GM12878 (cell line): ENCODE results near the gene BSND. TPM values are rescaled to one million over a fixed set of nuclear protein-coding genes. Genes with fewer than 3 reads are reported as not detected.

Source experiments
- ATAC-seq: fragments of 200-7000 bp; cut with Tn5 transposase; 3 replicates; pipeline ENCODE4 v1.9.1; 2020; ENCODE audit warnings: mild to moderate bottlenecking, moderate library complexity
- BruUV-seq: library from RNA; stranded (reverse); fragments of 400-500 nt; replicated peaks from 2 replicates; lab custom pipeline; 2021; lab: Mats Ljungman, UMichigan
- CTCF ChIA-PET: fragments of 300-600 bp; sonication (Branson Sonifier 250); formaldehyde crosslinking; extraction: SDS; loops from one replicate; lab custom pipeline; 2021; ENCODE audit warnings: inconsistent platforms; lab: Yijun Ruan, JAX
- POLR2A ChIA-PET: fragments of 350-600 bp; formaldehyde crosslinking; extraction: SDS; loops from one replicate; lab custom pipeline; 2021; ENCODE audit warnings: inconsistent platforms; lab: Charles Lee
- RAD21 ChIA-PET: fragments of 300-600 bp; sonication (Branson Sonifier 250); formaldehyde crosslinking; loops from one replicate; lab custom pipeline; 2023; ENCODE audit warnings: antibody characterized with exemption; ENCODE audit not compliant: unreplicated experiment; lab: Charles Lee
- SMC1A ChIA-PET: fragments of 300-600 bp; sonication (Branson Sonifier 250); formaldehyde crosslinking; loops from one replicate; lab custom pipeline; 2023; ENCODE audit not compliant: unreplicated experiment, uncharacterized antibody; lab: Charles Lee
- DNase-seq: peaks from one replicate; pipeline ENCODE4 v3.0.0-alpha.2; 2011; ENCODE audit warnings: low read depth, low spot score
- FAIRE-seq: peaks from 3 replicates; lab custom pipeline; 2011; peaks lifted over from hg19 to GRCh38; lab: Jason Lieb, UNC
- H2AFZ ChIP-seq: 2 replicates; pipeline ENCODE4 v1.6.0; 2011; ENCODE audit warnings: low read depth, low read length, control low read depth; ENCODE audit not compliant: control insufficient read depth
- H3K27ac ChIP-seq: 2 replicates; pipeline ENCODE4 v1.5.1; 2011; ENCODE audit warnings: control low read depth; ENCODE audit not compliant: control insufficient read depth, insufficient read depth
- H3K27me3 ChIP-seq, 2 experiments: replicated peaks in 1 of 2; 2 replicates each; pipeline versions ENCODE4 v1.6.0 to v1.6.1; 2011; ENCODE audit warnings: low read length in 1 of 2; ENCODE audit not compliant: control insufficient read depth in 2 of 2, insufficient read depth in 2 of 2
- H3K36me3 ChIP-seq, 2 experiments: 2 replicates each; pipeline ENCODE4 v1.5.1; 2011; ENCODE audit warnings: low read length in 1 of 2; ENCODE audit not compliant: control insufficient read depth in 2 of 2, insufficient read depth in 2 of 2
- H3K4me1 ChIP-seq: 2 replicates; pipeline ENCODE4 v1.6.1; 2011; ENCODE audit warnings: mild to moderate bottlenecking, low read length, moderate library complexity, mixed read lengths; ENCODE audit not compliant: control insufficient read depth, insufficient read depth
- H3K4me2 ChIP-seq: 2 replicates; pipeline ENCODE4 v1.6.0; 2011; ENCODE audit warnings: control low read depth; ENCODE audit not compliant: control insufficient read depth, insufficient read depth
- H3K4me3 ChIP-seq: fragments of 200-600 bp; sonication (generic); 2 replicates; pipeline ENCODE4 v1.5.1; 2016
- H3K79me2 ChIP-seq: 2 replicates; pipeline ENCODE4 v1.6.0; 2011; ENCODE audit warnings: low read length; ENCODE audit not compliant: control insufficient read depth, insufficient read depth
- H3K9ac ChIP-seq: 2 replicates; pipeline ENCODE4 v1.8.0; 2011; ENCODE audit warnings: low read length, control low read depth, mixed read lengths; ENCODE audit not compliant: control insufficient read depth, insufficient read depth
- H3K9me3 ChIP-seq: replicated peaks from 3 replicates; pipeline ENCODE4 v1.5.1; 2011; ENCODE audit warnings: mild to moderate bottlenecking, low read length; ENCODE audit not compliant: control insufficient read depth, insufficient read depth
- H4K20me1 ChIP-seq: 2 replicates; pipeline ENCODE4 v1.6.0; 2011; ENCODE audit not compliant: control insufficient read depth, insufficient read depth
- CBX3 ChIP-seq: fragments of 200-600 bp; sonication (generic); IDR thresholded peaks from 2 replicates; pipeline ENCODE4 v1.6.1; 2016; ENCODE audit warnings: low read depth, borderline replicate concordance
- ESRRA ChIP-seq: IDR thresholded peaks from 2 replicates; pipeline ENCODE4 v1.6.1; 2012; ENCODE audit warnings: mild to moderate bottlenecking, low read length, improper control_type of control experiment
- HCFC1 ChIP-seq: fragments of 150-350 bp; IDR thresholded peaks from 2 replicates; pipeline ENCODE4 v1.6.1; 2014; ENCODE audit warnings: low read length
- MTA3 ChIP-seq: IDR thresholded peaks from 2 replicates; pipeline ENCODE4 v1.6.1; 2012; ENCODE audit warnings: low read length, inconsistent platforms, borderline replicate concordance
- NRF1 ChIP-seq: conservative IDR thresholded peaks from 2 replicates; pipeline ENCODE4 v1.6.1; 2011; ENCODE audit warnings: mild to moderate bottlenecking, low read depth, low read length, improper control_type of control experiment
- POU2F2 ChIP-seq: IDR thresholded peaks from 3 replicates; pipeline ENCODE4 v1.6.1; 2011; ENCODE audit warnings: low read depth, mild to moderate bottlenecking, low read length, borderline replicate concordance
- RAD21 ChIP-seq: IDR thresholded peaks from 2 replicates; pipeline ENCODE4 v1.6.1; 2011; ENCODE audit warnings: mild to moderate bottlenecking, low read depth, low read length, moderate library complexity; ENCODE audit not compliant: insufficient read depth
- REST ChIP-seq: IDR thresholded peaks from 2 replicates; pipeline ENCODE4 v1.6.1; 2012; ENCODE audit warnings: mild to moderate bottlenecking, low read depth, low read length
- ZNF622 ChIP-seq: fragments of 450-650 bp; IDR thresholded peaks from 2 replicates; pipeline ENCODE4 v1.6.1; 2017; ENCODE audit warnings: mild to moderate bottlenecking, inconsistent platforms
- ZSCAN29 ChIP-seq: fragments of 450-650 bp; IDR thresholded peaks from 2 replicates; pipeline ENCODE4 v1.6.1; 2017; ENCODE audit warnings: mild to moderate bottlenecking, moderate library complexity
- WGBS: methylation state at CpG from one replicate; pipeline ENCODE4 v1.1.6; 2016; ENCODE audit warnings: low lambda C conversion rate; ENCODE audit not compliant: insufficient replicate concordance, insufficient coverage; ENCODE audit errors: missing lambda C conversion rate; 5-methylcytosine and 5-hydroxymethylcytosine counted together
- in situ Hi-C: fragments of 300-500 bp; cut with MboI; formaldehyde crosslinking; loops from 9 replicates; pipeline ENCODE4 v1.14.3; 2018; ENCODE audit warnings: mixed read lengths
- intact Hi-C: fragments of 100-400 bp; cut with micrococcal nuclease; formaldehyde crosslinking; loops from one replicate; pipeline ENCODE4 v1.14.2; 2022; ENCODE audit not compliant: unreplicated experiment
- polyA plus RNA-seq, 11 experiments: library from polyadenylated mRNA; depleted of rRNA in 4 of 11; unstranded in 6 of 11; stranded (reverse) in 5 of 11; fragments of >200 nt; fragmentation: Nextera tagmentation in 4 of 11; fragmentation: Illumina TruSeq in 1 of 11; extraction: Ambion mirVana in 4 of 11; extraction: Trizol in 1 of 11; gene quantifications; 1 replicate in 1 of 11; 2 replicates in 10 of 11; pipeline versions ENCODE4 v1.2.1 to v1.2.3, GENCODE V29; 2011 to 2016; ENCODE audit warnings: inconsistent platforms in 2 of 11, missing spikeins in 2 of 11, low read depth in 1 of 11
- total RNA-seq, 4 experiments: library from RNA; depleted of rRNA in 3 of 4; stranded (reverse); fragments of >200 nt in 3 of 4; fragmentation: Illumina TruSeq in 1 of 4; extraction: Trizol in 1 of 4; gene quantifications; 2 replicates each; pipeline versions ENCODE4 v1.2.1 to v1.2.3, GENCODE V29; 2013 to 2021
- TF ChIP-seq, protein P1 (sequence below): fragments of 450-650 bp; IDR thresholded peaks from 2 replicates; pipeline ENCODE4 v1.6.1; 2018; ENCODE audit warnings: borderline replicate concordance, mild to moderate bottlenecking; ENCODE audit not compliant: partially characterized antibody

Gene BSND
- total and polyA plus RNA-seq, 10 of the 15 experiments (the other 5 are each of a cell fraction or from before 2014, with no cell fraction given) = not detected

DNA sequence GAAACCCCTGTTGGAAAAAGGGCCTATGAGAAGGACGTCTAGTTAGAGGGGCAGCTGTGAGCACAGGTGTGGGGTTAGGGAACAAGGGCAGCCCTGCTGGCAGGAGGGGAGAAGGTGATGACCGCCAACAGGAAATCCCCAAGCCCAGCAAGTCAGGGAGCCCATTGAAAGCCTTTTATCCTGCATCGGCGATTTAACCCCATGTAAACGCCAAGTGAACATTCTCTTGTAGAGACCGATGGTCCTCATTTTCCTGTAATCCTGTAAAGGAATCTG is 1.1 kb upstream of the BSND start:
- intact Hi-C loops (no loop called here), in situ Hi-C loops (loop anchor here (5.0 kb wide), 1 partner anchor 45 kb away; no protein-coding TSS in a partner anchor)
- POLR2A ChIA-PET = interaction anchor here (0.6 kb wide), 1 partner anchor 954 kb away, joined by 3 read pairs; no protein-coding TSS in a partner anchor
- FAIRE-seq (no peak), DNase-seq (no peak), ATAC-seq (no peak)
- Histone ChIP-seq H3K9ac (no peak overlapping the region), H3K4me1 (peaks cover 3% of the 10 kb centered on the region; the same call in 1 of the 2 replicates), H3K4me3 (no peak overlapping the region), H3K27ac (no peak overlapping the region), H3K36me3 (no peaks in the 10 kb centered on the region), H3K79me2 (no peaks in the 10 kb centered on the region), H4K20me1 (no peaks in the 10 kb centered on the region; the same call in 1 of the 2 replicates), H3K4me2 (no peak overlapping the region), H3K9me3 (no peaks in the 10 kb centered on the region), H2AFZ (no peak overlapping the region), H3K27me3 (peaks cover 2 to 5% of the 10 kb centered on the region in 2 experiments)
- CTCF ChIA-PET = interaction anchor here (0.7 to 19.5 kb wide), 9 partner anchors 19 to 994 kb away, joined by 3 to 436 read pairs (median 5); no protein-coding TSS in a partner anchor
- WGBS = 49% methylated on average over 6 of the region's 6 CpGs
- RAD21 ChIA-PET = interaction anchor here (5.0 kb wide), 1 partner anchor 50 kb away, joined by 156 read pairs; no protein-coding TSS in a partner anchor
- no peak for TF ChIP-seq POU2F2
- no peak for TF ChIP-seq NRF1
- TF ChIP-seq HCFC1 = no peak
- TF ChIP-seq ESRRA = no peak
- no peak for TF ChIP-seq ZSCAN29
- no peak for TF ChIP-seq CBX3
- no peak for TF ChIP-seq ZNF622
- TF ChIP-seq RAD21 = no peak
- no TSS peak for BruUV-seq
- SMC1A ChIA-PET = interaction anchor here (1.7 to 6.7 kb wide), 2 partner anchors 26 to 50 kb away, joined by 3 to 147 read pairs; no protein-coding TSS in a partner anchor

DNA sequence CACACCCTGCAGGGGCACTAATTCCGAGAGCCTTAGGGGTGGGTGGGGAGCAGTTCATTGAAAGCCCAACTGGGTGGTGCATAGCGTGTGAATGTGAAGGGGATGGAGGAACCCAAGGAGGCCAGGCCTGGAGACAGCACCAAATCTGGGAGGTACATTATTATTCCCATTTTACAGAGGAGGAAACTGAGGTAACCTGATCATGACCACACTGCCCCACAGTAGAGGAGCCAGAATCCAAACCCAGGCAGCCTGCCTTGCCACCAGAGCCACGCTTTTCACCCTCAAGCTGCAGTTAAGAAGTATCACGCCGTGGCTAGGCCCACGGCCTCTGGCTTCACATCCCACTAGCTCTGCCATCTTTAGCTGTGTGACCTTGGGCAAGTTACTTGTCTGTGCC is 633 bp upstream of the BSND start:
- ATAC-seq = no peak
- no TSS peak for BruUV-seq
- TF ChIP-seq REST (no peak), ZSCAN29 (no peak), MTA3 (no peak)
- TF ChIP-seq, protein P1, sequence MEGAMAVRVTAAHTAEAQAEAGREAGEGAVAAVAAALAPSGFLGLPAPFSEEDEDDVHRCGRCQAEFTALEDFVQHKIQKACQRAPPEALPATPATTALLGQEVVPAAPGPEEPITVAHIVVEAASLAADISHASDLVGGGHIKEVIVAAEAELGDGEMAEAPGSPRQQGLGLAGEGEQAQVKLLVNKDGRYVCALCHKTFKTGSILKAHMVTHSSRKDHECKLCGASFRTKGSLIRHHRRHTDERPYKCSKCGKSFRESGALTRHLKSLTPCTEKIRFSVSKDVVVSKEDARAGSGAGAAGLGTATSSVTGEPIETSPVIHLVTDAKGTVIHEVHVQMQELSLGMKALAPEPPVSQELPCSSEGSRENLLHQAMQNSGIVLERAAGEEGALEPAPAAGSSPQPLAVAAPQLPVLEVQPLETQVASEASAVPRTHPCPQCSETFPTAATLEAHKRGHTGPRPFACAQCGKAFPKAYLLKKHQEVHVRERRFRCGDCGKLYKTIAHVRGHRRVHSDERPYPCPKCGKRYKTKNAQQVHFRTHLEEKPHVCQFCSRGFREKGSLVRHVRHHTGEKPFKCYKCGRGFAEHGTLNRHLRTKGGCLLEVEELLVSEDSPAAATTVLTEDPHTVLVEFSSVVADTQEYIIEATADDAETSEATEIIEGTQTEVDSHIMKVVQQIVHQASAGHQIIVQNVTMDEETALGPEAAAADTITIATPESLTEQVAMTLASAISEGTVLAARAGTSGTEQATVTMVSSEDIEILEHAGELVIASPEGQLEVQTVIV = no peak

More for the DNA sequence above, 633 bp upstream of the BSND start:
- Histone ChIP-seq H3K27me3 (peaks cover 2 to 5% of the 10 kb centered on the region in 2 experiments), H3K9me3 (no peaks in the 10 kb centered on the region), H3K4me3 (no peak overlapping the region), H3K27ac (no peak overlapping the region), H3K9ac (no peak overlapping the region), H2AFZ (no peak overlapping the region), H3K79me2 (no peaks in the 10 kb centered on the region), H3K36me3 (no peaks in the 10 kb centered on the region), H4K20me1 (no peaks in the 10 kb centered on the region; the same call in 1 of the 2 replicates), H3K4me2 (no peak overlapping the region), H3K4me1 (peaks cover 3% of the 10 kb centered on the region; the same call in 1 of the 2 replicates)
- DNase-seq (no peak), FAIRE-seq (no peak)
- ChIA-PET RAD21 (interaction anchor here (0.7 to 5.0 kb wide), 2 partner anchors 50 to 279 kb away, joined by 3 to 156 read pairs; no protein-coding TSS in a partner anchor), CTCF (interaction anchor here (0.7 to 19.5 kb wide), 4 partner anchors 24 to 233 kb away, joined by 3 to 436 read pairs (median 6); no protein-coding TSS in a partner anchor), SMC1A (interaction anchor here (6.7 kb wide), 1 partner anchor 50 kb away, joined by 147 read pairs; no protein-coding TSS in a partner anchor), POLR2A (no interaction called here)
- in situ Hi-C loops = loop anchor here (5.0 kb wide), 1 partner anchor 46 kb away; no protein-coding TSS in a partner anchor
- WGBS = 26% methylated on average over 6 of the region's 6 CpGs
- intact Hi-C loops = no loop called here
